Measurements from ENCODE around the gene MEGF11.

The MEGF11 gene

DNA sequence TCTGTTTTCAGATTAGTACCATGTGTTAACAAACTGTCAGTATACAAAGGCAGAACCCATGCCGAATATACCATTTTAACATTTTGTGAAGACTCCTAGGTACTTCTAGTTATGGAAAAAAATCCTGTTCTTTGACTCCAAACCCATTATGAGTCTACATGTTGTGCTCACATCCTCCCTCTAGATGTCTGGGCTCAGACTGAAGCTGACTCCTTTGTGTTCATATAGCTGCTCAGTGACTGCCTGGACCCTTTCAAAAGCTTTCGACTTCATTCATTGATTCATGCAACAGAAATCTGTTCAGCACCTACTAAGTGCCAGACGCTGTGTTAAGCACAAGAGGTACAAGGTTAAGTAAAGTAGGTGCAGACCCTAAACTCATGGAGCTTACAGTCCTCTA, 60.5 kb downstream of the MEGF11 start:
- Histone ChIP-seq H3K36me3 (no peaks in the 10 kb centered on the region), H3K9ac (no peak overlapping the region), H3K4me2 (no peak overlapping the region), H3K4me1 (peaks cover 0 to 5% (median 0%) of the 10 kb centered on the region in 10 experiments; a peak in 2 of 20 replicates), H3K27ac (no peak overlapping the region), H3K27me3 (no peaks in the 10 kb centered on the region), H4K20me1 (no peaks in the 10 kb centered on the region), H3K9me3 (replicated peaks in 1 of 11) (no peaks in the 10 kb centered on the region), H3K4me3 (no peak overlapping the region)
- TF ChIP-seq Cebpa-rat (IDR thresholded peaks at IDR 0.05) = no peak

DNA sequence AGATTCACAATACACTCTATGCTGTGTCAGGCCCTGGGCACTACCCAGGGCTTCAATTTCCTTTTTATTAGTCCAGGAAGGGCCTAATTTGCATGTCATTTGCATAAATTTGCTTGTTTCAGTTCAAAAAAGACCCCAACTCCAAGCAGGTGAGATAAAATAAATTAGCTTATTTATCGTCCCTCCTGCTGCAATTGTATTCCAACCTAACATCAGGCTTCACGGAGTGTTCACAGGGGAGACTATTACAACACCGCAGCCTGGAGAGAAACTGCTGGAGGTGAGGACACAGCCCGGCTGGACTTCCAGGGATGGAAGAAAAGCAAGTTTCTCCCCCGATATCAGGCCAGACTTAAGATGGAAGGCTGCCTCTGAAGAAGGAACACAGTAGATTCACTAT, 62.8 kb downstream of the MEGF11 start:
- Histone ChIP-seq H3K4me1 (peaks cover 0 to 5% (median 0%) of the 10 kb centered on the region in 10 experiments; a peak in 2 of 20 replicates), H3K36me3 (no peaks in the 10 kb centered on the region), H3K4me2 (no peak overlapping the region), H4K20me1 (no peaks in the 10 kb centered on the region), H3K4me3 (no peak overlapping the region), H3K9ac (no peak overlapping the region), H3K27ac (no peak overlapping the region), H3K9me3 (replicated peaks in 1 of 11) (no peaks in the 10 kb centered on the region), H3K27me3 (no peaks in the 10 kb centered on the region)
- no peak for TF ChIP-seq Cebpa-rat (IDR thresholded peaks at IDR 0.05)

DNA sequence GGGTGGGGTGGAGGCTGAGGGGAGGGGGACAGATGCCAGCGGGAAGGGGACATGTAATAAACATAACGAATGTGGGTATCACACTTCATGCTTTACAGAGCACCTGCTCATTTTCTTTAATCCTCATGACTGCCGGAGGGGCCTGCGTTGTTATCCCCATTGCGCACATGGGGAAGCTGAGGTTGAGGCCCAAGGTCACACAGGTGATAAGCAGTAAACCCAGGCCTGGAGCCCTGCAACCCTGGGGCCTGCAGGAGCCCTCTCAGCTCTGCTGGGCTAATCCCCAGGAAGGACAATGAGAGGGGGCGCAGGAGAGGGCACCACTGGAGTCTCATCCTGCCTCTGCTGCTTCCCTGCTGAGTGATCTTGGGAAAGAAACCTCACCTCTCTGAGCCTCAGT, 64.3 kb downstream of the MEGF11 start:
- H3K36me3 ChIP-seq = no peaks in the 10 kb centered on the region
- no peak for TF ChIP-seq Cebpa-rat (IDR thresholded peaks at IDR 0.05)
- H3K27me3 ChIP-seq = no peaks in the 10 kb centered on the region
- no peak overlapping the region for H3K27ac ChIP-seq
- peaks cover 0 to 5% (median 0%) of the 10 kb centered on the region in 10 experiments; a peak in 2 of 20 replicates for H3K4me1 ChIP-seq
- no peak overlapping the region for H3K9ac ChIP-seq
- no peak overlapping the region for H3K4me2 ChIP-seq
- H4K20me1 ChIP-seq = no peaks in the 10 kb centered on the region
- H3K9me3 ChIP-seq (replicated peaks in 1 of 11) = no peaks in the 10 kb centered on the region
- no peak overlapping the region for H3K4me3 ChIP-seq

DNA sequence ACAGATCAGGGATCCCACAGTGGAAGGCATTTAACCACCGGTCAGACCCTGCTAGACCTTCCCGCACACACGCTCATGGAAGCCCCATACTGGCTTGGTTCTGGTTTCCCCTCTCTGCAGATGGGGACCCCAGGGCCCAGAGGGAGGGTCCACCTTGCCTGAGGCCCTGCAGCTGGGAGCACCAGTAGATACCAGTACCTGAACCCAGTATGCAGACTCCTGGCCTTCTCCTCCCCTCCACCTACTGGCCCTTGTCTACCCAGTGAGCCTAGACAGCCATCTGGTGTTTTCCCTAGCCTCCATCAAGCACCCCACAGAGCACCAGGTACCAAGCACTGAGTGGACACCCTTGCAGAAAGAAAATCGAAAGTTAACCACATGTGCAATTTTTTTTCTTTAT, 65.1 kb downstream of the MEGF11 start:
- Histone ChIP-seq H3K4me2 (no peak overlapping the region), H3K4me1 (peaks cover 0 to 5% (median 0%) of the 10 kb centered on the region in 10 experiments; a peak in 2 of 20 replicates), H3K9me3 (replicated peaks in 1 of 11) (no peaks in the 10 kb centered on the region), H3K4me3 (no peak overlapping the region), H3K27ac (no peak overlapping the region), H4K20me1 (no peaks in the 10 kb centered on the region), H3K9ac (no peak overlapping the region), H3K36me3 (no peaks in the 10 kb centered on the region), H3K27me3 (no peaks in the 10 kb centered on the region)
- TF ChIP-seq Cebpa-rat (IDR thresholded peaks at IDR 0.05) = no peak

DNA sequence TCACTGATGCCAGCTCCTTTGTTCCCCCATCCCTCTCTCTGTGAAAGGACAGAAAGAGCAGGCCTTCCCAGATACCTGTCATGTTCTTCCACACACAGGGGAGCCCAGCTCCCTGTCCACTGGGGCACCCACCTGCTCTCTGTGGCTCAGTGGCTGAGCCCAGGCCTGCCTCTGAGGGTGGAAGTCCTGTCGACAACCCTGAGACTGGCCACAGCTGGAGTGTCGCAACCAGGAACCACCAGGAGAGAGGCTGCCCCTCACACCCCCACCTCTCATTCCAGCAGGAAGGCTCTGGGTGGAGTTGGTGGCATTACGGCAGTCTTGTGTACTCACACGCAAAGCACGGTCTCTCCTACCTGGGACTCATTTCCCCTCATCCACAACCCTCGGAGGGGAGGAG, 66.3 kb downstream of the MEGF11 start:
- H3K4me2 ChIP-seq = no peak overlapping the region
- no peak for TF ChIP-seq Cebpa-rat (IDR thresholded peaks at IDR 0.05)
- H3K9ac ChIP-seq = no peak overlapping the region
- no peaks in the 10 kb centered on the region for H3K27me3 ChIP-seq
- no peaks in the 10 kb centered on the region for H3K9me3 ChIP-seq (replicated peaks in 1 of 11)
- H3K36me3 ChIP-seq = no peaks in the 10 kb centered on the region
- no peak overlapping the region for H3K4me3 ChIP-seq
- H3K27ac ChIP-seq = no peak overlapping the region
- H4K20me1 ChIP-seq = no peaks in the 10 kb centered on the region
- peaks cover 0 to 10% (median 2%) of the 10 kb centered on the region in 10 experiments; a peak in 11 of 20 replicates for H3K4me1 ChIP-seq

DNA sequence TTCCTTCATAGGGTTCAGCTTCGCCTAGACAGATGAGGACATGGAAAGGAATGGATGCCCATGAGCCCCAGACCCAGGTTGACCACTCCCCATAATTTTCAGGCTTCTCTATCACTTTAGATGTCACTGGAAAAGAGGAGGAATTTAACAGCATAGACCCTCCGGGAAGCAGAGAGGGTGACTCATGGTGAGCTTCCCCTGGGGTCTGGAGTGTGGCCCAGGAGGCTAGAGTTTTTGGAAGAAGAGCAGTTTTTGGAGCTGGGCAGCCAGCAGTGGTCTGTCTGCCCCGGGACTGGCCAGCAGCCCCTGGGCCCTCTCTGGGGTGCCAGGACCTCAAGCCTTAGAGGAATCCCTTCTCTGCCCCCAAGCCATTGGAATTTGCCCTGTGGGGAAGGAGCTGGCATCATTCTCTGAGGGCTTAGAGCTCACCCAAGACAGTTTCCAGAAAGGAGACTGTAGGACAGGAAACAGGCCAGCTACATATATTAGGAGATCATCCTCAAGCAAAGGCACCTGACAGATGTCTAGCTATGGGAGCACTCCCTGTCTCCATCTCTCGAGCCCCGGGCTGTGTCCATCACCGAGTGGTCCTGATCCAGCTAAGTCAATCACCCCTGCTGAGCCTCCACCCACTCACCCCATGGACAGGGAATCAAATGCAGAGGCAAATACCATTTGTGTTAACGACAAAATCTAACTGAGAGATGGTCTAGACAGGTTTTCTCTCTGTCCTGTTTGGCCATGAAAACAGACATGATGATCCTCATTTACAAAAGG, 67.3 kb downstream of the MEGF11 start:
- no peaks in the 10 kb centered on the region for H3K9me3 ChIP-seq (replicated peaks in 1 of 11)
- H3K4me2 ChIP-seq = no peak overlapping the region
- H3K9ac ChIP-seq = no peak overlapping the region
- H4K20me1 ChIP-seq = no peaks in the 10 kb centered on the region
- H3K27me3 ChIP-seq = no peaks in the 10 kb centered on the region
- H3K4me1 ChIP-seq = peaks cover 0 to 15% (median 12%) of the 10 kb centered on the region in 10 experiments; a peak in 16 of 20 replicates
- no peak for TF ChIP-seq Cebpa-rat (IDR thresholded peaks at IDR 0.05)
- no peak overlapping the region for H3K27ac ChIP-seq
- H3K4me3 ChIP-seq = no peak overlapping the region
- no peaks in the 10 kb centered on the region for H3K36me3 ChIP-seq

DNA sequence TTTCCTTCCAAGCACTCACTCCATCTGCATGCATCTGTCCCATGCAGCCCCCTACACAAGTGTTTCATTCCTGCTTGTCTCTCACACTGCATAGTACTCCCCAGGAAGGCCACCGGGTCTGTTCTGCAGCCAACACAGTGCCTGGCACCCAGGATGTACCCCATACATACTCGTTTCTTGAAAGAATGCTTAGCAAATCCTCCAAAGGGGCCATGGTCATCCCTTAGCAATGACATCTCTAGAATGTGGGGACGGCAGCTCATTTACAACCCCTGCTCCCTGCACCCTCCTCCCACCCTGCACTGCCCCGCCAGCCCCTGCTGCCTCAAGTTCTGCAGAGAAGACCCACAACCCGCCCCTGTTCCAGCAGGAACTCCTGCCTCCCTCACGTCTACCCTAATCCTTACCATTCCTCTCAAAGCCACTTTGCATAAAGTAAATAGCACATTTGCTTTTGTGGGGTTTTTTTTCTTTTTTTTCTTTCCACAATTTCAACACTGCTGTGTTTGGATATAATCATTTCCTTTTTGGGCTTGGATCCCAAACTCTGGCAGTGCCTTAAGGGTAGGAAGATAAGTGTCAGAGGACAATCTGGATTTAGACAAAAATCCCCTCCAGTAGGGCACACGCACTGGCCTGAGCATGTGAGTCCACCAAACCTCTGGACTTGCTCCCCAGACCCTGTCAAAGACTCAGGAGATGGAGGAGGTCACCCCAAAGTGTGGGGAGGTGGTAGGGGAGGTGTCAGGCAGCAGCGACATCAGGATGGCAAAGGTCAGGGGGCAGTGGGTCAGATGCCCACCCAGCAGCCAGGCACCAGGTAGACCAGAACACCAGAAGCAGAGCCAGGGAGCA, 68.4 kb downstream of the MEGF11 start:
- no peak for TF ChIP-seq Cebpa-rat (IDR thresholded peaks at IDR 0.05)

DNA sequence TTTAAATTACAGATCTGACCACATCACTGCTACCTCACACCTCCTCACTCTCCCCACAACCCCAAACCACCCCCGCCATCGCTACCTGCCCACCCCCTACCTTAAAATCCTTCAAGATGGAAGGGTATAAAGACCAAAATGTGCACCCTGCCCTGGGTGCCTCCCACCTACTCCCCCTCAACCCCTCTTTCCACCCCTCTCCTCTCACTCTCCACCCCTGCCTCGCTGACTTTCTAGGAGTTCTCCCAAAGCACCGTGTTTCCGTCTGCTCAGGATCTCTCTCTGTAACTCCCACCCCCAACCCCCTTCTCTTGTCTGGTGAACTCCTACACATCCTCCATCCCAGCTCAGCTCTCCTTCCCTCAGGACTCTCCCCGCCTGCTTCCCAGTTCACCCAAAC, 69.1 kb downstream of the MEGF11 start:
- no peak overlapping the region for H3K27ac ChIP-seq
- H3K9ac ChIP-seq = no peak overlapping the region
- no peaks in the 10 kb centered on the region for H4K20me1 ChIP-seq
- no peaks in the 10 kb centered on the region for H3K36me3 ChIP-seq
- H3K27me3 ChIP-seq = no peaks in the 10 kb centered on the region
- no peak overlapping the region for H3K4me3 ChIP-seq
- TF ChIP-seq Cebpa-rat (IDR thresholded peaks at IDR 0.05) = no peak
- H3K4me2 ChIP-seq = no peak overlapping the region
- H3K4me1 ChIP-seq = peaks cover 0 to 30% (median 20%) of the 10 kb centered on the region in 10 experiments; a peak in 16 of 20 replicates
- no peaks in the 10 kb centered on the region for H3K9me3 ChIP-seq (replicated peaks in 1 of 11)

More for the DNA sequence above, 68.4 kb downstream of the MEGF11 start:
- Histone ChIP-seq H3K27ac (no peak overlapping the region), H3K4me1 (peaks cover 0 to 26% (median 18%) of the 10 kb centered on the region in 10 experiments; a peak in 16 of 20 replicates), H4K20me1 (no peaks in the 10 kb centered on the region), H3K4me2 (no peak overlapping the region), H3K4me3 (no peak overlapping the region), H3K27me3 (no peaks in the 10 kb centered on the region), H3K36me3 (no peaks in the 10 kb centered on the region), H3K9me3 (replicated peaks in 1 of 11) (no peaks in the 10 kb centered on the region), H3K9ac (no peak overlapping the region)

DNA sequence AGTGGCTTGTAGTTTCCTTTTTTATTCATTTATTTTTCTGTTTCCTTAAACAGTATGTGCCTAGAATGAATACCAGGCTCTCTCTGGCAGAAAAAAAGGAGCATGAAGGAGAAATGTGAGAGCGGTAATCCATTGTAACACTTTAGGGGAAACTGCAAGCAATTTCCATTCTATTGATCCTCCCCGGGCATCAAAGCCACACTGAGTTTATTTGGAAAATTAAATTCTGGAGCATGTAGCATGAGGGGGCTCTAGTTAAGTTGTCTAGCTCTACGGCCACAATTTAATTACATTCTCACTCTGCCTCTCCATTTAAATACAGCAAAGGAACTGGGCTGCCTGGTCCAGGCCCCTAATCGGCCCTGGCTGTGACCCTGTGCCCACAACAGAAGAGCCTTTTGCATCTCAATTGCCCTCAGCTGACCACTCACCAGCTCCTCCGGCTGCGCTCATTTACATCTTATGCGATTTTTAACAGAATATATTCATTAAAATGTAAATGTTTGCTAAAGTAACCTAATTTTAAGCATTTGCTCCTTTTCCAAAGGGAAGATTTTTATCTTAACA, 72.9 kb downstream of the MEGF11 start:
- Histone ChIP-seq H3K27ac (no peak overlapping the region), H4K20me1 (no peaks in the 10 kb centered on the region), H3K27me3 (no peaks in the 10 kb centered on the region), H3K4me1 (peaks cover 0 to 44% (median 31%) of the 10 kb centered on the region in 10 experiments; a peak in 18 of 20 replicates), H3K9ac (no peak overlapping the region), H3K9me3 (replicated peaks in 1 of 11) (no peaks in the 10 kb centered on the region), H3K36me3 (no peaks in the 10 kb centered on the region), H3K4me2 (peak overlapping the region in 5 of 11 experiments; percentile 49 to 72 (median 69); a peak in 6 of 22 replicates), H3K4me3 (no peak overlapping the region)
- no peak for TF ChIP-seq Cebpa-rat (IDR thresholded peaks at IDR 0.05)

Measured in BLaER1 treated with 17β-estradiol and CSF1 and Interleukin-3, amounts not matched to agents 10 nM and 100 nM (cell line).